ENCODE results near the gene LRIT1.

- no peak for TF ChIP-seq CTCF (IDR thresholded peaks at IDR 0.05)
- no peak for TF ChIP-seq ELK1 (IDR thresholded peaks at IDR 0.05; ENCODE audit: low read depth, low read length)
- no peak for TF ChIP-seq HMGXB4 (CRISPR knock-in tag; IDR thresholded peaks at IDR 0.05; ENCODE audit: borderline replicate concordance)
- TF ChIP-seq, protein P1, sequence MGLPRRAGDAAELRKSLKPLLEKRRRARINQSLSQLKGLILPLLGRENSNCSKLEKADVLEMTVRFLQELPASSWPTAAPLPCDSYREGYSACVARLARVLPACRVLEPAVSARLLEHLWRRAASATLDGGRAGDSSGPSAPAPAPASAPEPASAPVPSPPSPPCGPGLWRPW (IDR thresholded peaks at IDR 0.05): no peak
- no peak for TF ChIP-seq RFX5 (IDR thresholded peaks at IDR 0.05)
- no peak for TF ChIP-seq SMC3 (IDR thresholded peaks at IDR 0.05)
Observed at GRCh38 chr10:84193327-84193726, 48.0 kb downstream of the LRIT1 start.

Data from A549 (cell line).